ENCODE measurements around the gene BMP10.

DNA sequence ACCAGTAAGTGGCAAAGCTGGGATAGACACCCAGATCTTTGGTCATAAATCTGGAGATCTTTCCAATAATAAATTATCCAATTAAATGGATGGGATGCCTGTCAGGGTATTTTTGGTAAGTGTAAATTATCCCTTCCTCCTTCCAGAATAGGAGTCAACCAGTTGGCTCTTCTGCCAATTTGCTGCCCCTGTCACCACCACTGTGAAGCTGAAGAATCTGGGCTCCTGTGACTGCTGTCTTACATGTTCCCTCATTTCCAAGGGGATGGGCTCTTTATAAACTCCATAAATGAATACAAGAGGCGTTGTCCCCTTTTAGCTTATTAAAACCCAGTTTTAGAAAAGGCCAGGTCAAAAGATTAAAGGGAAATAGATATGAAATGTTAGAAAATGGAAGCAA, 17.8 kb upstream of the BMP10 start:
- no peak for TF ChIP-seq POLR2AphosphoS5 (IDR thresholded peaks at IDR 0.05)
- TF ChIP-seq, protein P1, sequence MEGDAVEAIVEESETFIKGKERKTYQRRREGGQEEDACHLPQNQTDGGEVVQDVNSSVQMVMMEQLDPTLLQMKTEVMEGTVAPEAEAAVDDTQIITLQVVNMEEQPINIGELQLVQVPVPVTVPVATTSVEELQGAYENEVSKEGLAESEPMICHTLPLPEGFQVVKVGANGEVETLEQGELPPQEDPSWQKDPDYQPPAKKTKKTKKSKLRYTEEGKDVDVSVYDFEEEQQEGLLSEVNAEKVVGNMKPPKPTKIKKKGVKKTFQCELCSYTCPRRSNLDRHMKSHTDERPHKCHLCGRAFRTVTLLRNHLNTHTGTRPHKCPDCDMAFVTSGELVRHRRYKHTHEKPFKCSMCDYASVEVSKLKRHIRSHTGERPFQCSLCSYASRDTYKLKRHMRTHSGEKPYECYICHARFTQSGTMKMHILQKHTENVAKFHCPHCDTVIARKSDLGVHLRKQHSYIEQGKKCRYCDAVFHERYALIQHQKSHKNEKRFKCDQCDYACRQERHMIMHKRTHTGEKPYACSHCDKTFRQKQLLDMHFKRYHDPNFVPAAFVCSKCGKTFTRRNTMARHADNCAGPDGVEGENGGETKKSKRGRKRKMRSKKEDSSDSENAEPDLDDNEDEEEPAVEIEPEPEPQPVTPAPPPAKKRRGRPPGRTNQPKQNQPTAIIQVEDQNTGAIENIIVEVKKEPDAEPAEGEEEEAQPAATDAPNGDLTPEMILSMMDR (IDR thresholded peaks at IDR 0.05), result no peak

Measured in esophagus muscularis mucosa (tissue), 3 donors.